Measurements from ENCODE around the gene LGR4. TPM values are rescaled to one million over a fixed set of nuclear protein-coding genes. Genes with fewer than 3 reads are reported as not detected.

LGR4 gene
- total and polyA plus RNA-seq, 2 of the 13 experiments (the other 11 are each of a cell fraction or from before 2014, with no cell fraction given) = 42.1 to 68.7 TPM

GRCh38 chr11:27468209-27468994 lies 4.2 kb downstream of the LGR4 start:
- 2% methylated on average over 5 of the region's 5 CpGs for WGBS (ENCODE audit: low lambda C conversion rate)
- no peaks in the 10 kb centered on the region; a peak in 1 of 5 replicates for H3K27me3 ChIP-seq (ENCODE audit: control insufficient read depth in 1 of 2, insufficient read depth in 2 of 2, low read length in 2 of 2)
- BruUV-seq (replicated peaks) = no TSS peak
- H3K9me3 ChIP-seq (ENCODE audit: low read length) = no peaks in the 10 kb centered on the region
- no peak for ATAC-seq
- H2AFZ ChIP-seq (ENCODE audit: low read length) = no peak overlapping the region
- ChIA-PET CTCF (ENCODE audit: low intra/inter-chr PET ratio, low total read pairs) (no interaction called here), POLR2A (interaction anchor here (0.7 to 1.4 kb wide), 9 partner anchors 8 to 94 kb away, joined by 3 to 8 read pairs (median 4); no protein-coding TSS in a partner anchor)
- peak overlapping the region; percentile 90 for H3K9ac ChIP-seq (ENCODE audit: insufficient read depth, low read depth, low read length)
- peaks cover 59% of the 10 kb centered on the region for H3K4me1 ChIP-seq (ENCODE audit: insufficient read depth, low read length)
- peak overlapping the region; percentile 64 to 92 (median 85); a peak in 5 of 6 replicates for H3K4me3 ChIP-seq (replicated peaks in 1 of 3; ENCODE audit: insufficient read depth in 1 of 3, low read depth in 2 of 3, low read length in 3 of 3)
- H3K27ac ChIP-seq (ENCODE audit: extremely low read length, insufficient read depth, low read length) = peak overlapping the region; percentile 90
- no peaks in the 10 kb centered on the region for H3K36me3 ChIP-seq (replicated peaks in 1 of 2; ENCODE audit: control insufficient read depth in 1 of 2, insufficient read depth in 2 of 2, low read length in 2 of 2)
- intact Hi-C loops (cut with micrococcal nuclease; ENCODE audit: unreplicated experiment) (no loop called here), in situ Hi-C loops (cut with HindIII; ENCODE audit: extremely low pct_ligation_motif_present, low pct_unique_long_range_greater_than_20kb) (loop anchor here (5.0 kb wide), 1 partner anchor 71 kb away; no protein-coding TSS in a partner anchor)
- no peak for DNase-seq (ENCODE audit: low spot score)
- H3K4me2 ChIP-seq (ENCODE audit: low read depth, low read length) = peak overlapping the region; percentile 85
- H4K20me1 ChIP-seq (ENCODE audit: insufficient read depth, low read length) = peaks cover 8% of the 10 kb centered on the region
- H3K79me2 ChIP-seq (ENCODE audit: insufficient read depth, low read length) = peaks cover 93% of the 10 kb centered on the region
- FAIRE-seq = no peak
- no peak for TF ChIP-seq ZNF792 (CRISPR knock-in tag; IDR thresholded peaks at IDR 0.05)
- 0 out of 2 replicates have a peak, but pooled peaks have one; percentile 22 for TF ChIP-seq NFIC (IDR thresholded peaks at IDR 0.05; ENCODE audit: low read length)
- peak; percentile 51 for TF ChIP-seq GATAD2A (CRISPR knock-in tag; IDR thresholded peaks at IDR 0.05)
- 0 out of 2 replicates have a peak, but pooled peaks have one; percentile 12 for TF ChIP-seq ARID4A (CRISPR knock-in tag; IDR thresholded peaks at IDR 0.05; ENCODE audit: borderline replicate concordance)
- peak; percentile 34; the same call in 1 of the 2 replicates for TF ChIP-seq KAT8 (CRISPR knock-in tag; IDR thresholded peaks at IDR 0.05)
- peak; percentile 30; the same call in 1 of the 2 replicates for TF ChIP-seq SNAPC4 (CRISPR knock-in tag; IDR thresholded peaks at IDR 0.05)
- TF ChIP-seq ARNT (IDR thresholded peaks at IDR 0.05) = no peak
- no peak for TF ChIP-seq RAD51 (IDR thresholded peaks at IDR 0.05; ENCODE audit: borderline replicate concordance)
- TF ChIP-seq MED1 (CRISPR knock-in tag; IDR thresholded peaks at IDR 0.05) = 0 out of 2 replicates have a peak, but pooled peaks have one; percentile 10
- TF ChIP-seq ZNF264 (CRISPR knock-in tag; IDR thresholded peaks at IDR 0.05) = 0 out of 2 replicates have a peak, but pooled peaks have one; percentile 33
- 0 out of 2 replicates have a peak, but pooled peaks have one; percentile 55 for TF ChIP-seq SSRP1 (CRISPR knock-in tag; IDR thresholded peaks at IDR 0.05)
- TF ChIP-seq POLR2A (IDR thresholded peaks at IDR 0.05; ENCODE audit: insufficient read depth in 1 of 2, low read depth in 2 of 2, low read length in 2 of 2) = peak in 1 of 2 experiments; percentile 21; a peak in 1 of 4 replicates
- no peak for TF ChIP-seq TP53 (CRISPR knock-in tag; conservative IDR thresholded peaks at IDR 0.05)

Measured in HepG2 (cell line).